Right cardiac atrium (tissue), 5 donors: Measurements from ENCODE around the gene COX6B1. TPM values are rescaled to one million over a fixed set of nuclear protein-coding genes. Genes with fewer than 3 reads are reported as not detected.
"Not testable (repeated sequence)": the region's sequence is repeated elsewhere in the genome, so short reads cannot be mapped to it uniquely, and the experiment has no call there.

Experiments used
- ATAC-seq, 2 donors: fragments of 200-7000 bp; cut with Tn5 transposase; one replicate each; pipeline versions ENCODE4 v1.8.0 to v1.9.1; 2020; ENCODE audit warnings: moderate library complexity in 2 of 2, mild to moderate bottlenecking in 1 of 2
- DNase-seq, 3 donors: peaks; one replicate each; pipeline ENCODE4 v3.0.0-alpha.2; 2020
- H3K27ac ChIP-seq: one replicate; pipeline ENCODE4 v1.5.1; 2013; ENCODE audit warnings: mild to moderate bottlenecking, low read length, control low read depth, moderate library complexity
- H3K27me3 ChIP-seq: one replicate; pipeline ENCODE4 v1.6.1; 2013; ENCODE audit not compliant: control insufficient read depth, insufficient read depth
- H3K4me1 ChIP-seq: one replicate; pipeline ENCODE4 v1.6.1; 2013; ENCODE audit warnings: low read length; ENCODE audit not compliant: control insufficient read depth, insufficient read depth
- H3K4me3 ChIP-seq: one replicate; pipeline ENCODE4 v1.5.1; 2013; ENCODE audit warnings: low read length, control low read depth
- H3K9me3 ChIP-seq: one replicate; pipeline ENCODE4 v1.6.1; 2013; ENCODE audit warnings: low read length; ENCODE audit not compliant: control insufficient read depth
- WGBS: extraction: QIAGEN DNeasy Blood & Tissue Kit; methylation state at CpG from one replicate; pipeline ENCODE4 v1.1.7; 2013; 5-methylcytosine and 5-hydroxymethylcytosine counted together
- intact Hi-C, 4 donors: fragments of 100-400 bp; cut with DNase I; formaldehyde crosslinking; loops; one replicate each; pipeline versions ENCODE4 v1.11.0 to v1.14.0; 2022 to 2023
- long read RNA-seq, 4 donors: library from polyadenylated mRNA; unstranded; transcript quantifications; one replicate each; pipeline ENCODE4 v2.0.0, GENCODE V29; 2020 to 2021
- polyA plus RNA-seq: library from polyadenylated mRNA; stranded (reverse); fragments of 200-250 nt; gene quantifications from one replicate; pipeline ENCODE4 v1.2.3, GENCODE V29; 2013
- total RNA-seq, 4 donors: library from RNA; stranded (reverse); fragmentation: NEBNext Ultra II Directional; extraction: Animal tissue kit (Norgen Biotek cat#: 25700); gene quantifications; one replicate each; pipeline ENCODE4 v1.2.1, GENCODE V29; 2021
- donor health status: healthy with polysubstance abuse.
- donor health status: DM: no; HTN: yes; CAD: no.
- donor health status: DM: no; HTN: no; CAD: no.
- donor health status: DM: no; HTN: yes; CAD: no; lungs with severe emphysema.
- donor health status: DM: yes; HTN: yes; CAD: no.

The COX6B1 gene, protein sequence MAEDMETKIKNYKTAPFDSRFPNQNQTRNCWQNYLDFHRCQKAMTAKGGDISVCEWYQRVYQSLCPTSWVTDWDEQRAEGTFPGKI
- total RNA-seq (1,000 to 10,000 TPM in 3 of 4 donors, 100 to 1,000 TPM in 1; 899 to 1,285 (median 1,111) TPM), polyA plus RNA-seq (3,084 TPM)
- long read RNA-seq, donor 1, transcript COX6B1-201 (4 exons, 667 nt) = major isoform, 216 of 225 reads
- long read RNA-seq, donor 1, partial matches to known transcripts = 8 of 225 reads
- long read RNA-seq, donor 1, other reads (novel, unspliced or antisense) = 1 of 225 reads
- long read RNA-seq, donor 2, transcript COX6B1-201 (4 exons, 667 nt) = major isoform, 378 of 405 reads
- long read RNA-seq, donor 2, partial matches to known transcripts = 23 of 405 reads
- long read RNA-seq, donor 2, other reads (novel, unspliced or antisense) = 4 of 405 reads
- long read RNA-seq, donor 3, transcript COX6B1-201 (4 exons, 667 nt) = major isoform, 86 of 100 reads
- long read RNA-seq, donor 3, partial matches to known transcripts = 1 of 100 reads
- long read RNA-seq, donor 3, other reads (novel, unspliced or antisense) = 13 of 100 reads
- long read RNA-seq, donor 4, transcript COX6B1-201 (4 exons, 667 nt) = major isoform, 184 of 192 reads
- long read RNA-seq, donor 4, partial matches to known transcripts = 7 of 192 reads
- long read RNA-seq, donor 4, other reads (novel, unspliced or antisense) = 1 of 192 reads

DNA sequence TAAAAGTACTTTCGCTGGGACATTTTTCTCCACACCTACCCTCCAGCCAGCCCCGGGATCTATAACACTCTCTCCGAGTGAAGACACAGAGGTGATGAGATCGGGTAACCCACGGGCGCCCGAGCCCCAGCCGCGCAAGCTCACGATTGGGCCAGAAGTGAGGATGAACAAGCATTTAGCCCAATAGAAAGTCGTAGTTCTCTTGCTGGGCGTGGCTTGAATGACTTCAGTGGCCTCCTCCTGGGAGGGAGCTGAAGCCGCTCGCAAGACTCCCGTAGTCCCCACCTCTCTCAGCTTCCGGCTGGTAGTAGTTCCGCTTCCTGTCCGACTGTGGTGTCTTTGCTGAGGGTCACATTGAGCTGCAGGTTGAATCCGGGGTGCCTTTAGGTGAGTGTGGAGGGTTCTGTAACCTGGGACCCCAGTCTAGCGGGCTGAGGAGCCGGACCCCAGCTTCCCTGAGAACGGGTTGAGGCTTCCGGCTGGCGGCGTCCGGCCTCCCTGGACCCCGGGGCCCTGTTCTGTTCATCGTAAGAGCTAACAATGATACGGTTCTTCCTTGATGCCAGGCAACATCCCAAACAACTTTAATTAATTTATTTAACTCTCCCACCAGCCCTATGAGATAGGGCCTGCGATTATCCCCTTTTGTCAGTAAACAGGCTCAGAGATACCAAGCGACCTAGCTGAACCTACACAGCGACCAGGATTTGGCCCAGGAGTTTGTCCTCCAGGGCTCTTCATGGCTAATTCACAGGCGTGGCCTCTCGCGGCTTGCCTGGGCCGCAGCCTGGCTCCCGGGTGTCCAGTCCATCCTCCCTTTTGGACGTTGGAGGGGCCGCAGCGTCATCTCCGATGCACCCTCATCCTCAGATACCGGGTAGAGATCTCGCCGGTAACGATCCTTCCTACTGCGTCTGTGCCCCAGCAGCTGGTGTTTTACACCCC lies at the start of gene COX6B1:
COX6B1 (plus strand) TSS at position 307 of the 945 bp plus-strand sequence. CDS start 2,921 bp downstream, outside the sequence.
- ATAC-seq = peak; percentile 80 to 84
- WGBS = under 1% methylated on average over 46 of the region's 46 CpGs
- peak within 1 kb of the TSS; percentile 93 for H3K27ac ChIP-seq
- peak within 1 kb of the TSS; percentile 70 for H3K4me3 ChIP-seq
- DNase-seq = peak; percentile 94 to 96 (median 95)
- no peaks in the 10 kb centered on the region for H3K27me3 ChIP-seq
- intact Hi-C loops = no loop called here
- no peaks in the 10 kb centered on the region for H3K9me3 ChIP-seq
- H3K4me1 ChIP-seq = no peaks in the 10 kb centered on the region

DNA sequence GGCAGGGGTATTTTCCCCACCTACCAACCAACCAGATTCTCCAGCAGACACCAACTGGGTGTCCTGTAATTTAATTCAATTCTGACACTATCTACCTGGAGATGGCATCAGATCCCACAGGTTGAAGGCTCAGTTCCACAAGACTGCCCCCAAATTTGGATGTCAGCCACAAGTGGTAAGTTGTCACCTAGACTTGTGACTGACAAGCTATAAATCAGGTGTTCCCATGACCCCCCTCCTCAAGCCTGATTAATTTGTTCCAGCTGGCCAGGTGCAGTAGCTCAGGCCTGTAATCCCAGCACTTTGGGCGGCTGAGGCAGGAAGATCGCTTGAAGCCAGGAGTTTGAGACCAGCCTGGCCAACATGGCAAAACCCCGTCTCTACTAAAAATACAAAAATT lies 46.2 kb upstream of the COX6B1 start:
- Histone ChIP-seq H3K4me3 (no peak overlapping the region), H3K9me3 (no peaks in the 10 kb centered on the region), H3K4me1 (no peaks in the 10 kb centered on the region), H3K27ac (no peak overlapping the region), H3K27me3 (no peaks in the 10 kb centered on the region)
- ATAC-seq (no peak), DNase-seq (no peak)
- intact Hi-C loops = no loop called here
- WGBS = 90% methylated on average over 3 of the region's 3 CpGs

DNA sequence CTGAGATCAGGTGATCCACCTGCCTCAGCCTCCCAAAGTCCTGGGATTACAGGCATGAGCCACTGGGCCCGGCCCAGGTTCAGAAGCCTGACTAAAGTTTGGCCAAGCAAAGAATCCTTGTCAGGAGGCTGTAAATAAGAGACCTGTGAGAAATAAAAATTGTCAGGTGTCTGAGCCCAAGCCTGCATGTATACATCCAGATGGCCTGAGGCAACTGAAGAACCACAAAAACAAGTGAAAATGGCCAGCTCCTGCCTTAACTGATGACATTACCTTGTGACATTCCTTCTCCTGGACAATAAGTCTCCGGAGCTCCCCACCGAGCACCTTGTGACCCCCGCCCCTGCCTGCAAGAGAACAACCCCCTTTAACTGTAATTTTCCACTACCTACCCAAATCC lies 43.7 kb upstream of the COX6B1 start:
- DNase-seq, H3K27ac ChIP-seq, H3K27me3 ChIP-seq, H3K9me3 ChIP-seq, H3K4me3 ChIP-seq, intact Hi-C loops, ATAC-seq, H3K4me1 ChIP-seq: not testable (repeated sequence)
- 88% methylated on average over 4 of the region's 4 CpGs for WGBS

DNA sequence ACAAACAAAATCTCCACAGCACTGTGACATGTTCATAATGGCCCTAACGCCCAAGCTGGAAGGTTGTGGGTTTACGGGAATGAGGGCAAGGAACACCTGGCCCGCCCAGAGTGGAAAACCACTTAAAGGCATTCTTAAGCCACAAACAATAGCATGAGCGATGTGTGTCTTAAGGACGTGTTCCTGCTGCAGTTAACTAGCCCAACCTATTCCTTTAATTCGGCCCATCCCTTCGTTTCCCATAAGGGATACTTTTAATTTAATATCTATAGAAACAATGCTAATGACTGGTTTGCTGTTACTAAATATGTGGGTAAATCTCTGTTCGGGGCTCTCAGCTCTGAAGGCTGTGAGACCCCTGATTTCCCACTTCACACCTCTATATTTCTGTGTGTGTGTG lies 41.0 kb upstream of the COX6B1 start:
- H3K27me3 ChIP-seq, H3K4me3 ChIP-seq, H3K4me1 ChIP-seq, H3K9me3 ChIP-seq, ATAC-seq, H3K27ac ChIP-seq, DNase-seq, intact Hi-C loops: not testable (repeated sequence)
- 85% methylated on average over 8 of the region's 8 CpGs for WGBS

DNA sequence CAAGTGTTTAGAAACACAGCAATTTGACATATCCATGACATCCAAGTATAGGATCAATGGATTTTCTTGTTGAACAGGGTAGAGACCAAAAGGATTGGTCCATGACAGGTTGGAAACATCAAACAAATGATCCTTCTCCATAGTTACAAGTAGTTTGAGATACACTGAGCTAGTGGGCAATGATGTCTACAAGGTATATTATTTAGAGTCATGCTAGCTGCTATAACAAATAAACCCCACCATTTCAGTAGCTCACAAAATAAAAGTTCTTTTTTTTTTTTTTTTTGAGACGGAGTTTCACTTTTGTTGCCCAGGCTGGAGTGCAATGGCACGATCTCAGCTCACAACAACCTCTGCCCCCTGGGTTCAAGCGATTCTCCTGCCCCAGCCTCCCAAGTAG lies 40.5 kb upstream of the COX6B1 start:
- H3K4me3 ChIP-seq = no peak overlapping the region
- H3K27me3 ChIP-seq = no peaks in the 10 kb centered on the region
- DNase-seq (no peak), ATAC-seq (no peak)
- WGBS = 79% methylated on average over 3 of the region's 3 CpGs
- intact Hi-C loops = no loop called here
- no peak overlapping the region for H3K27ac ChIP-seq
- H3K4me1 ChIP-seq = no peaks in the 10 kb centered on the region
- no peaks in the 10 kb centered on the region for H3K9me3 ChIP-seq

DNA sequence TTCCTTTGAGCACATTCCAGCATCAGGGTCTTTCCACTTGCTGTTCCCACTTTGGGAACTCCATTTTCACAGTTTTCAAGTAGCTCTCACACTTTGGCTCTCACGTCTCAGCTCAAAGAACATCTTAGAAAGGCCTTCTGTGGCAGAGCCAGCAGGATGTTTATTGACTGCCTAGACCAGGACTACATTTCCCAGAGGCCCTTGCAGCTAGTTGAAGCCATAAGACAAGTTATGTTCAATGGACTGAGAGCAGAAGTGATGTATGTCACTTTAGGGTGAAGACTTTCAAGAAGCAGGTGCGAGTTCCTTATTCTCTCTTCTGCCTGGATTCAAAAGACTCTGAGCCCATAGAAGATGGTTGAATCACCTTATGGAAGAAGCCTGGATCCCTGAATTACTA lies 39.9 kb upstream of the COX6B1 start:
- H3K4me3 ChIP-seq = no peak overlapping the region
- 74% methylated on average over 2 of the region's 2 CpGs for WGBS
- DNase-seq = no peak
- H3K27me3 ChIP-seq = no peaks in the 10 kb centered on the region
- no peaks in the 10 kb centered on the region for H3K9me3 ChIP-seq
- no peak overlapping the region for H3K27ac ChIP-seq
- intact Hi-C loops = no loop called here
- peaks cover 2% of the 10 kb centered on the region for H3K4me1 ChIP-seq
- no peak for ATAC-seq

DNA sequence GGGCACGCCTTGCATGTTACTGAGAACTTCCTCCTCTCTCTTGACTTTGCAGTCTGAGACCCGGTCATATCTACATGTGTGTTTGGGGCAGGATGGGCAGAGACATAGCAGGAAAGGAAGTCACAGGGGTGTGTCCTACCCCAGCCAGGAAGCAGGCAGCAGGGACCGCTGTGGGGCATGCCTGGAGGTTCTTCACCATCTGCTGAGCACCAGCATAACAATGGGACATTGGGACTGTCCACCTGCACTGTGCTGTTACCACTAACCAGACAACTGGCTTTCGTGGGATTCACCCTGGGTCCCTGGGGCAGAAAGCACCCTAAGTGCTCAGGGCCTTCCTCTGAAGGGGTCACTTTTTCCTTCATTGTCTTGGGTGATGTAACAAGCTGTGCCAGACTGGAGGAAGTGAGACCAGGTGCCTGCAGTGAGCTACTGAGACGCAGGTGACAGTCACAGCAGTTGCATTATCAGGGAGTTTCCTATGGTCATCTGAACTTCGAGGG lies 38.2 kb upstream of the COX6B1 start:
- DNase-seq = no peak
- H3K9me3 ChIP-seq = no peaks in the 10 kb centered on the region
- H3K27ac ChIP-seq = no peak overlapping the region
- intact Hi-C loops = no loop called here
- H3K4me1 ChIP-seq = peaks cover 2% of the 10 kb centered on the region
- H3K27me3 ChIP-seq = no peaks in the 10 kb centered on the region
- WGBS = 64% methylated on average over 6 of the region's 6 CpGs
- no peak overlapping the region for H3K4me3 ChIP-seq
- no peak for ATAC-seq

DNA sequence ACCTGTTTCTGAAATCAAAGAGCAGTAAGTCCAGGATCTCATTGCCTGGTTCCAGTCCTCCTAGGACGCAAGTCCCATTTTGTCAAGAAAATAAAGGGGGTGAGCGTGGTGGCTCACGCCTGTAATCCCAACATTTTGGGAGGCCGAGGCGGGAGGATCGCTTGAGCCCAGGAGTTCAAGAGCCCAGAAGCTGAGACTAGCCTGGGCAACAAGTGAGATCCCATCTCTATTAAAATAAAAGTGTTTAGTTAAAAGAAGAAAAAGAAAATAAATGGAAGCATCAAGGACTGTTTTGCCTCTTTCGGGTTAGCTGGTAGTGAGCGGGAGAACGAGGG lies 35.9 kb upstream of the COX6B1 start:
- WGBS = 35% methylated on average over 9 of the region's 9 CpGs
- H3K4me1 ChIP-seq = peaks cover 2% of the 10 kb centered on the region
- H3K4me3 ChIP-seq = peak overlapping the region; percentile 49
- no peaks in the 10 kb centered on the region for H3K9me3 ChIP-seq
- no peak for ATAC-seq
- intact Hi-C loops = no loop called here
- DNase-seq = no peak
- no peaks in the 10 kb centered on the region for H3K27me3 ChIP-seq
- no peak overlapping the region for H3K27ac ChIP-seq

DNA sequence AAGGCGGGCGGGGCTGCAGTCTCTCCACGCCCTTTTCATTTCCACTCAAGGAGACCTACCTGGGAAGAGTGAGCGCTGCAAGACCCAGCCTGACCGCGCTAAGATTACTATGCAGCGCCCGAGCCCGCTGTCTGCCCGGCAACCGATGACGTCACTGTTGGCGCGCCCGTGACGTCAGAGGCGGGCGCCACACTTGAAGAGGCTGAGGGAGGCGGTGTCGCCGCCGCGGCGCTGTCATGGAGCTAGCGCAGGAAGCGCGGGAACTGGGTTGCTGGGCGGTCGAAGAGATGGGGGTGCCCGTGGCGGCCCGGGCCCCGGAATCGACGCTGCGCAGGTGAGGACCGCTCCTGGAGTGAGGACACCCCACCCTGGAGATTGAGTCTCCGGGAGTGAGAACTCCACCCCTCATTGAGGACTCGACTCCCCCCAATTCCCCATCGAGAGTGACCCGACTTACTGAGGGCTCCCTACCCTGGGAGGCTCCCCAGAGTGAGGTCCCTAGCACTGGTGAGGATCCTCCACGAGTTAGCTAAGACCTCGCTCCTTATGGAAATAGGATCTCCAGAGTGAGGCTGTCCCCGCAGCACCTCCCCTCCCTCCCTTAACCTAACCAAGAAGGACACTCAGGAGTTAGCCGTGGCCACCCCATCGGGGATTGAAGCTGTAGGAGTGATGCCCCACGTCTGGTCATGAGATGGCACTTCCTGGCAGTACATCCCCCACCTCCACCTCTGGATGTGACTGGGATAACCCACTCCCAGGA lies 35.4 kb upstream of the COX6B1 start, which contains the start of gene HAUS5:
HAUS5 (plus strand) TSS at position 177 of the 763 bp plus-strand sequence; CDS start at position 237, 60 bp downstream.
- Histone ChIP-seq H3K9me3 (no peaks in the 10 kb centered on the region), H3K4me3 (peak within 1 kb of the TSS; percentile 49), H3K4me1 (peaks cover 2% of the 10 kb centered on the region), H3K27me3 (no peaks in the 10 kb centered on the region), H3K27ac (no peak within 1 kb of the TSS)
- peak; percentile 92 to 98 (median 97) for DNase-seq
- intact Hi-C loops = no loop called here
- ATAC-seq = peak; percentile 96 to 97
- under 1% methylated on average over 47 of the region's 47 CpGs for WGBS

DNA sequence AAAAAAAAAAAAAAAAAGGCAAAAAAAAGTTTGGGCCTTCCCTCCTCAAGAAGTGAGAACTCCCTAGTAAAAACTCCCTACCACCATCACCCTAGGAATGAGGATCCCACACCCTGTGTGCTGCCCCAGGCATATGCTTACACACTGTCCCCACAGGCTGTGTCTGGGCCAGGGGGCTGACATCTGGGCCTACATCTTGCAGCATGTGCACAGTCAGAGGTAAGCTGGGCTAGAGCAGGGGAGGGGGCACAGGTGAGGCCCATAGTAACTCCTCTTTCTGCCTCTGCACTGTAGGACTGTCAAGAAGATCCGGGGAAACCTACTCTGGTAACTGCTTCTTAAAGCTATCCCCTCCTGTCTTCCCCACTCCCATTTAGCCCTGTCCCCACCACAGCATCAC lies 34.5 kb upstream of the COX6B1 start:
- H3K9me3 ChIP-seq = no peaks in the 10 kb centered on the region
- no peaks in the 10 kb centered on the region for H3K27me3 ChIP-seq
- intact Hi-C loops = no loop called here
- DNase-seq = no peak
- no peak overlapping the region for H3K27ac ChIP-seq
- 84% methylated on average over 1 of the region's 1 CpG for WGBS
- H3K4me1 ChIP-seq = peaks cover 2% of the 10 kb centered on the region
- ATAC-seq = no peak
- no peak overlapping the region for H3K4me3 ChIP-seq
